Endothelial cell of umbilical vein (primary cell): ENCODE measurements around the gene PPFIA1. TPM values are rescaled to one million over a fixed set of nuclear protein-coding genes. Genes with fewer than 3 reads are reported as not detected.
A peak's percentile ranks its signal among the peaks of the same experiment; 100 is the strongest.

Source experiments
- BruUV-seq: library from RNA; stranded (reverse); fragments of 400-500 nt; replicated peaks from 2 replicates; lab custom pipeline; 2021; lab: Mats Ljungman, UMichigan
- CTCF ChIA-PET: fragments of 300-600, 350-600 bp; sonication (Branson Sonifier 250); formaldehyde crosslinking; loops from one replicate; lab custom pipeline; 2021; ENCODE audit warnings: antibody characterized with exemption, inconsistent platforms; lab: Charles Lee
- POLR2A ChIA-PET: fragments of 300-600, 350-600 bp; sonication (Branson Sonifier 250); formaldehyde crosslinking; loops from one replicate; lab custom pipeline; 2021; ENCODE audit warnings: antibody characterized with exemption, inconsistent platforms; lab: Charles Lee
- DNase-seq: peaks from one replicate; pipeline ENCODE4 v3.0.0-alpha.2; 2011; ENCODE audit warnings: low read depth, low spot score
- FAIRE-seq: peaks from 2 replicates; lab custom pipeline; 2011; peaks lifted over from hg19 to GRCh38; lab: Jason Lieb, UNC
- H2AFZ ChIP-seq: 2 replicates; pipeline ENCODE4 v1.6.0; 2012; ENCODE audit warnings: low read depth, low read length, control low read depth, inconsistent platforms
- H3K27ac ChIP-seq: 2 replicates; pipeline ENCODE4 v1.5.1; 2011; ENCODE audit warnings: low read depth, mild to moderate bottlenecking, control low read depth, low read length, moderate library complexity; ENCODE audit not compliant: insufficient read depth
- H3K27me3 ChIP-seq, 2 experiments: 2 replicates each; pipeline versions ENCODE4 v1.6.0 to v1.6.1; 2011; ENCODE audit warnings: low read length in 2 of 2, mixed read lengths in 1 of 2; ENCODE audit not compliant: control insufficient read depth in 2 of 2, insufficient read depth in 2 of 2
- H3K36me3 ChIP-seq, 2 experiments: 2 replicates in 1 of 2; 3 replicates in 1 of 2; pipeline ENCODE4 v1.5.1; 2011; ENCODE audit warnings: low read length in 2 of 2, mild to moderate bottlenecking in 1 of 2, moderate library complexity in 1 of 2; ENCODE audit not compliant: control insufficient read depth in 2 of 2, insufficient read depth in 2 of 2; ENCODE audit errors: extremely low read depth in 1 of 2
- H3K4me1 ChIP-seq: 3 replicates; pipeline ENCODE4 v1.5.1; 2011; ENCODE audit warnings: mild to moderate bottlenecking, low read length; ENCODE audit not compliant: control insufficient read depth, insufficient read depth; ENCODE audit errors: extremely low read depth
- H3K4me2 ChIP-seq: 2 replicates; pipeline ENCODE4 v1.6.1; 2011; ENCODE audit warnings: low read length, control low read depth, mixed read lengths; ENCODE audit not compliant: insufficient read depth
- H3K4me3 ChIP-seq, 3 experiments: fragments of 200-600 bp in 1 of 3; sonication (generic), shearing (Covaris generic) in 1 of 3; replicated peaks in 1 of 3; 2 replicates each; pipeline ENCODE4 v1.5.1; 2011 to 2016; ENCODE audit warnings: control low read depth in 3 of 3, low read length in 3 of 3, mild to moderate bottlenecking in 2 of 3, inconsistent platforms in 1 of 3, low read depth in 1 of 3, moderate library complexity in 1 of 3; ENCODE audit not compliant: insufficient read depth in 1 of 3
- H3K79me2 ChIP-seq: 2 replicates; pipeline ENCODE4 v1.6.0; 2012; ENCODE audit warnings: low read length, inconsistent platforms; ENCODE audit not compliant: control insufficient read depth, insufficient read depth
- H3K9ac ChIP-seq: replicated peaks from 2 replicates; pipeline ENCODE3; 2011; ENCODE audit warnings: low read length, control low read depth; ENCODE audit not compliant: insufficient read depth; ENCODE audit errors: extremely low read depth
- H3K9me1 ChIP-seq: replicated peaks from 3 replicates; pipeline ENCODE4 v1.6.0; 2011; ENCODE audit warnings: mild to moderate bottlenecking, low read length; ENCODE audit not compliant: control insufficient read depth, insufficient read depth; ENCODE audit errors: extremely low read depth
- H3K9me3 ChIP-seq: replicated peaks from 2 replicates; pipeline ENCODE4 v1.5.1; 2012; ENCODE audit warnings: low read length, inconsistent platforms; ENCODE audit not compliant: control insufficient read depth, insufficient read depth
- H4K20me1 ChIP-seq: replicated peaks from 2 replicates; pipeline ENCODE3; 2011; ENCODE audit warnings: mild to moderate bottlenecking, low read length; ENCODE audit not compliant: control insufficient read depth, insufficient read depth; ENCODE audit errors: extremely low read depth
- CTCF ChIP-seq, 2 donors: IDR thresholded peaks; 1 replicate in 1 of 2; 2 replicates in 1 of 2; pipeline ENCODE4 v1.5.1; 2011; ENCODE audit warnings: low read length in 2 of 2, mild to moderate bottlenecking in 2 of 2, moderate library complexity in 2 of 2, control low read depth in 1 of 2, inconsistent platforms in 1 of 2, low read depth in 1 of 2; ENCODE audit not compliant: insufficient read depth in 1 of 2; ENCODE audit errors: extremely low read depth in 1 of 2
- EZH2 ChIP-seq: IDR thresholded peaks from 2 replicates; pipeline ENCODE4 v1.6.1; 2012; ENCODE audit warnings: borderline replicate concordance, low read depth, mild to moderate bottlenecking, moderate library complexity, low read length, inconsistent platforms; ENCODE audit not compliant: severe bottlenecking
- FOS ChIP-seq: IDR thresholded peaks from 2 replicates; pipeline ENCODE4 v1.6.1; 2011; ENCODE audit warnings: mild to moderate bottlenecking, low read length, moderate library complexity, borderline replicate concordance; ENCODE audit not compliant: insufficient read depth
- GATA2 ChIP-seq: IDR thresholded peaks from 2 replicates; pipeline ENCODE4 v1.7.0; 2011; ENCODE audit warnings: low read depth, mild to moderate bottlenecking, moderate library complexity, mixed read lengths, low read length; ENCODE audit not compliant: insufficient read length, insufficient read depth
- JUN ChIP-seq: IDR thresholded peaks from 2 replicates; pipeline ENCODE4 v1.6.1; 2011; ENCODE audit warnings: borderline replicate concordance, low read depth; ENCODE audit not compliant: insufficient read length, insufficient read depth
- MAX ChIP-seq: IDR thresholded peaks from 2 replicates; pipeline ENCODE4 v1.6.1; 2011; ENCODE audit not compliant: insufficient read depth, insufficient read length
- MYC ChIP-seq: IDR thresholded peaks from one replicate; pipeline ENCODE4 v1.6.1; 2011; ENCODE audit warnings: mild to moderate bottlenecking, low read depth, low read length
- POLR2A ChIP-seq: IDR thresholded peaks from 2 replicates; pipeline ENCODE4 v1.6.1; 2012; ENCODE audit warnings: low read depth, mild to moderate bottlenecking, control low read depth, low read length
- POLR2AphosphoS5 ChIP-seq: IDR thresholded peaks from 2 replicates; pipeline ENCODE4 v1.6.1; 2012; ENCODE audit warnings: low read depth, mild to moderate bottlenecking, control low read depth, low read length, moderate library complexity; ENCODE audit not compliant: insufficient read depth
- dilution Hi-C: fragments of 300-500 bp; cut with MboI; formaldehyde crosslinking; loops from one replicate; pipeline ENCODE4 v1.15.0; 2019; ENCODE audit warnings: low sequenced_read_pairs; ENCODE audit not compliant: extremely low pct_ligation_motif_present
- intact Hi-C: fragments of 100-400 bp; cut with micrococcal nuclease; formaldehyde crosslinking; loops from one replicate; pipeline ENCODE4 v1.10.0; 2022
- polyA plus RNA-seq, 4 experiments: library from polyadenylated mRNA; depleted of rRNA in 3 of 4; stranded (reverse) in 3 of 4; unstranded in 1 of 4; fragments of >200 nt; gene quantifications; 2 replicates each; pipeline versions ENCODE4 v1.2.1 to v1.2.3, GENCODE V29; 2011 to 2012; ENCODE audit warnings: missing spikeins in 1 of 4
- total RNA-seq: library from RNA; stranded (reverse); gene quantifications from 2 replicates; pipeline ENCODE4 v1.2.3, GENCODE V29; 2021

PPFIA1 gene
- total and polyA plus RNA-seq, 2 donors (not counting 3 experiments of a cell fraction or from before 2014, with no cell fraction given), result 44.3 to 60.9 TPM

- peak overlapping the region; percentile 75 for H3K27ac ChIP-seq
- dilution Hi-C loops (no loop called here), intact Hi-C loops (loop anchor here (2.0 kb wide), 1 partner anchor 36 kb away; the partner anchor contains the start of gene PPFIA1)
- peak overlapping the region; percentile 73 for H3K4me2 ChIP-seq
- H3K27me3 ChIP-seq, result no peaks in the 10 kb centered on the region
- peak; percentile 84 for DNase-seq
- peak overlapping the region; percentile 16 for H3K9ac ChIP-seq
- no TSS peak for BruUV-seq
- TF ChIP-seq JUN (peak; percentile 71), MAX (no peak), FOS (peak; percentile 77)
- H3K9me3 ChIP-seq, result no peaks in the 10 kb centered on the region
- POLR2A ChIA-PET, result no interaction called here
- peak overlapping the region in 1 of 3 experiments; percentile 19 for H3K4me3 ChIP-seq
- no peaks in the 10 kb centered on the region for H3K9me1 ChIP-seq
- H4K20me1 ChIP-seq, result no peaks in the 10 kb centered on the region
- CTCF ChIA-PET, result no interaction called here
- H3K79me2 ChIP-seq, result peaks cover 38% of the 10 kb centered on the region
- no peak overlapping the region for H2AFZ ChIP-seq
- peaks cover 21% of the 10 kb centered on the region for H3K4me1 ChIP-seq
- FAIRE-seq, result peak; percentile 88
- peaks cover 0 to 2% of the 10 kb centered on the region in 2 experiments for H3K36me3 ChIP-seq
These were observed 36.7 kb downstream of the PPFIA1 start for GRCh38 chr11:70307176-70307575.

GRCh38 chr11:70311616-70312015 lies 41.1 kb downstream of the PPFIA1 start:
- ChIA-PET POLR2A (no interaction called here), CTCF (interaction anchor here (1.2 kb wide), 1 partner anchor 44 kb away, joined by 3 read pairs; no protein-coding TSS in a partner anchor)
- Histone ChIP-seq H3K27me3 (no peaks in the 10 kb centered on the region), H3K9me3 (no peaks in the 10 kb centered on the region), H3K79me2 (peaks cover 34% of the 10 kb centered on the region), H2AFZ (no peak overlapping the region), H3K9ac (no peak overlapping the region), H4K20me1 (no peaks in the 10 kb centered on the region), H3K4me3 (no peak overlapping the region), H3K4me1 (peaks cover 17% of the 10 kb centered on the region), H3K36me3 (no peaks in the 10 kb centered on the region), H3K4me2 (no peak overlapping the region), H3K9me1 (no peaks in the 10 kb centered on the region), H3K27ac (no peak overlapping the region)
- FAIRE-seq, result no peak
- no TSS peak for BruUV-seq
- DNase-seq, result no peak
- TF ChIP-seq CTCF (IDR thresholded peaks at IDR 0.05; ENCODE audit: extremely low read depth in 1 of 2, insufficient read depth in 1 of 2, low read depth in 1 of 2, low read length in 2 of 2) (no peak), JUN (no peak), EZH2 (no peak), FOS (no peak), POLR2A (no peak), POLR2AphosphoS5 (no peak), MAX (no peak), GATA2 (no peak), MYC (no peak)
- intact Hi-C loops (no loop called here), dilution Hi-C loops (no loop called here)
